ENCODE measurements around the gene FAM117A.

- TF ChIP-seq, protein P1, sequence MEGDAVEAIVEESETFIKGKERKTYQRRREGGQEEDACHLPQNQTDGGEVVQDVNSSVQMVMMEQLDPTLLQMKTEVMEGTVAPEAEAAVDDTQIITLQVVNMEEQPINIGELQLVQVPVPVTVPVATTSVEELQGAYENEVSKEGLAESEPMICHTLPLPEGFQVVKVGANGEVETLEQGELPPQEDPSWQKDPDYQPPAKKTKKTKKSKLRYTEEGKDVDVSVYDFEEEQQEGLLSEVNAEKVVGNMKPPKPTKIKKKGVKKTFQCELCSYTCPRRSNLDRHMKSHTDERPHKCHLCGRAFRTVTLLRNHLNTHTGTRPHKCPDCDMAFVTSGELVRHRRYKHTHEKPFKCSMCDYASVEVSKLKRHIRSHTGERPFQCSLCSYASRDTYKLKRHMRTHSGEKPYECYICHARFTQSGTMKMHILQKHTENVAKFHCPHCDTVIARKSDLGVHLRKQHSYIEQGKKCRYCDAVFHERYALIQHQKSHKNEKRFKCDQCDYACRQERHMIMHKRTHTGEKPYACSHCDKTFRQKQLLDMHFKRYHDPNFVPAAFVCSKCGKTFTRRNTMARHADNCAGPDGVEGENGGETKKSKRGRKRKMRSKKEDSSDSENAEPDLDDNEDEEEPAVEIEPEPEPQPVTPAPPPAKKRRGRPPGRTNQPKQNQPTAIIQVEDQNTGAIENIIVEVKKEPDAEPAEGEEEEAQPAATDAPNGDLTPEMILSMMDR (IDR thresholded peaks at IDR 0.05; ENCODE audit: low read depth, low read length), result no peak
- TF ChIP-seq MYC (IDR thresholded peaks at IDR 0.05; ENCODE audit: low read depth, low read length) (no peak), POLR2A (IDR thresholded peaks at IDR 0.05; ENCODE audit: extremely low read depth, insufficient read length) (no peak)
- TF ChIP-seq, protein P2, sequence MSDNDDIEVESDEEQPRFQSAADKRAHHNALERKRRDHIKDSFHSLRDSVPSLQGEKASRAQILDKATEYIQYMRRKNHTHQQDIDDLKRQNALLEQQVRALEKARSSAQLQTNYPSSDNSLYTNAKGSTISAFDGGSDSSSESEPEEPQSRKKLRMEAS (IDR thresholded peaks at IDR 0.05; ENCODE audit: low read depth, low read length), result no peak
These were observed 75.1 kb downstream of the FAM117A start for GRCh38 chr17:49688848-49689247.
